ENCODE measurements around the gene KCNIP3. TPM values are rescaled to one million over a fixed set of nuclear protein-coding genes. Genes with fewer than 3 reads are reported as not detected.

The KCNIP3 gene
- total and polyA plus RNA-seq, 4 experiments from 2014 or later = not detected

DNA sequence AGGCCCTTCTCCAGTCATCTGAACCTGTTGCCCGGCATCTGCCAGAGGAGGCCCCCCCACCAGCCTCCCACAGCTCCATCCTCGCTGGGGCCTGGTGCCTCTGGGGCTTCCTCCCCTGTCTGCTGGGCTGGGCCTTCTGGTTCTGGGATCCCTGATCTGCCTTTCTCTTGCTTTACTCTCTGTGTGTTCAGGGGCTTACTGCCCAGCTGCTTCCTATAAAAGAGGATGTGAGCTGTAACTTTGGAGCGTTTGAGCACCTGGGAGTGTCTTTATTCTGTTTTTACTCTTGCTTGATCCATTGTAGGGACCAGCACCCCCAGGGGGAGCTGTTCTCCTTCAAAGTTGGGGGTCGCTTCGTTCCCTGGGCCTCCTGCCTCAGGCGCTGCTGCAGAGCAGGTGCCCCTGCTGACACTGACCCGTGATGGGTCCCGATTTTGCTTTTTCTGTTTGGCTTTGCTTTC lies 82.3 kb downstream of the KCNIP3 start:
- peak overlapping the region in 2 of 7 donors; percentile 11 to 57 for H3K27ac Mint-ChIP-seq
- intact Hi-C loops (cut with micrococcal nuclease) = no loop called here
- H3K9me3 Mint-ChIP-seq = no peaks in the 10 kb centered on the region
- H3K4me3 Mint-ChIP-seq = no peak overlapping the region
- H3K27me3 ChIP-seq (ENCODE audit: insufficient read depth, low read length) = no peaks in the 10 kb centered on the region
- H3K36me3 ChIP-seq (ENCODE audit: insufficient read depth, low read length) = no peaks in the 10 kb centered on the region
- no peak overlapping the region for H3K4me3 ChIP-seq (ENCODE audit: low read length in 2 of 2)
- no peaks in the 10 kb centered on the region for H3K9me3 ChIP-seq (ENCODE audit: control insufficient read depth in 1 of 2, low read length in 2 of 2)
- H3K4me1 Mint-ChIP-seq = peaks cover 0 to 6% (median 1%) of the 10 kb centered on the region in 4 donors
- no peaks in the 10 kb centered on the region for H3K4me1 ChIP-seq (ENCODE audit: insufficient read depth, low read length)
- POLR2A ChIA-PET (ENCODE audit: partially characterized antibody) = no interaction called here
- DNase-seq = no peak
- CTCF ChIA-PET (ENCODE audit: partially characterized antibody) = interaction anchor here (0.6 to 1.3 kb wide), 3 partner anchors 9 to 301 kb away, joined by 3 read pairs; no protein-coding TSS in a partner anchor
- no peaks in the 10 kb centered on the region for H3K36me3 Mint-ChIP-seq
- no peak overlapping the region for H3K27ac ChIP-seq (ENCODE audit: low read depth, low read length)
- peaks cover 3 to 18% of the 10 kb centered on the region in 2 donors for H3K27me3 Mint-ChIP-seq

DNA sequence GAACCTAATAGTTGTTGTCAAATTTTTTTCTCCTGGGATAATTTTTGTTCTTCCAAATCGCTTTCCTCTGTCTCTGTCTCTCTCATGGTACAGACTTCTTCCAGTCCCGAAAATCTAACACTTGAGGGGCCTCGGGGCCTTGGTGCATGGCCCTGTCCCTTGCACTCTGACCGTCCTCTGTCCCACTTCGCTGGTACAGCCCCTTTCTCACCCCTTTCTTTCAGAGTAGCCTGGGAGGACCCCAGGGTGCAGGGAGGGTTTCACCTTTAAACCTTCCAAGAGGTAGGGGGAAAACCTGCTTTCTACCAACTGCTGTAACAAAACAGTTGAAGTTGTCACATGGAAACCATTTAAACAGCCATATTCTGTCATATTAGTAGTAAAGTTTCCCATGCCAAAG lies 83.1 kb downstream of the KCNIP3 start:
- Histone ChIP-seq H3K4me1 (ENCODE audit: insufficient read depth, low read length) (no peaks in the 10 kb centered on the region), H3K36me3 (ENCODE audit: insufficient read depth, low read length) (no peaks in the 10 kb centered on the region), H3K4me3 (ENCODE audit: low read length in 2 of 2) (no peak overlapping the region), H3K27me3 (ENCODE audit: insufficient read depth, low read length) (no peaks in the 10 kb centered on the region), H3K27ac (ENCODE audit: low read depth, low read length) (no peak overlapping the region), H3K9me3 (ENCODE audit: control insufficient read depth in 1 of 2, low read length in 2 of 2) (no peaks in the 10 kb centered on the region)
- no peaks in the 10 kb centered on the region for H3K36me3 Mint-ChIP-seq
- CTCF ChIA-PET (ENCODE audit: partially characterized antibody) = interaction anchor here (1.0 to 1.3 kb wide), 3 partner anchors 8 to 23 kb away, joined by 3 read pairs; no protein-coding TSS in a partner anchor
- intact Hi-C loops (cut with micrococcal nuclease) = no loop called here
- peaks cover 0 to 2% (median under 1%) of the 10 kb centered on the region in 4 donors for H3K4me1 Mint-ChIP-seq
- POLR2A ChIA-PET (ENCODE audit: partially characterized antibody) = no interaction called here
- peak overlapping the region in 1 of 8 donors; percentile 33 for H3K4me3 Mint-ChIP-seq
- no peak overlapping the region for H3K27ac Mint-ChIP-seq
- no peaks in the 10 kb centered on the region for H3K9me3 Mint-ChIP-seq
- DNase-seq = no peak
- H3K27me3 Mint-ChIP-seq = peaks cover 3 to 15% of the 10 kb centered on the region in 2 donors

DNA sequence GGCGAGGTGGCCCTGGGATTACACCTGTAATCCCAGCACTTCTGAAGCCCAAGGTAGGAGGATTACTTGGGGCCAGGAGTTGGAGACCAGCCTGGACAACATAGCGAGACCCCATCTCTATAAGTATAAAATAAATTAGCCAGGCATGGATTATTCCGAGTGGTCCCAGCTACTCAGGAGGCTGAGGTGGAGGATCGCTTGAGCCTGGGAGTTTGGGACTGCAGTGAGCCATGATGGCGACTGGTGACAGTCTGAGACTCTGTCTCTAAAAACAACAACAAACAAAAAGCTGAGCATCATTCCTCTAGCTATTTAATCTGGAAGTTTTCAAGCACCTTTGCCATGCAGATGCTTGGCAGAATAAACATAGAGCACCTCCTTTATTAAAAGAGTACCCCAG lies 83.6 kb downstream of the KCNIP3 start:
- H3K4me1 ChIP-seq (ENCODE audit: insufficient read depth, low read length) = no peaks in the 10 kb centered on the region
- Mint-ChIP-seq H3K4me1 (peaks cover 0 to 2% (median 0%) of the 10 kb centered on the region in 4 donors), H3K27ac (no peak overlapping the region), H3K36me3 (no peaks in the 10 kb centered on the region), H3K4me3 (no peak overlapping the region), H3K9me3 (no peaks in the 10 kb centered on the region), H3K27me3 (peaks cover 3 to 14% of the 10 kb centered on the region in 2 donors)
- ChIA-PET POLR2A (ENCODE audit: partially characterized antibody) (no interaction called here), CTCF (ENCODE audit: partially characterized antibody) (interaction anchor here (1.0 kb wide), 1 partner anchor 13 kb away, joined by 3 read pairs; no protein-coding TSS in a partner anchor)
- intact Hi-C loops (cut with micrococcal nuclease) = no loop called here
- no peak overlapping the region for H3K4me3 ChIP-seq (ENCODE audit: low read length in 2 of 2)
- no peak overlapping the region for H3K27ac ChIP-seq (ENCODE audit: low read depth, low read length)
- no peaks in the 10 kb centered on the region for H3K9me3 ChIP-seq (ENCODE audit: control insufficient read depth in 1 of 2, low read length in 2 of 2)
- H3K36me3 ChIP-seq (ENCODE audit: insufficient read depth, low read length) = no peaks in the 10 kb centered on the region
- no peaks in the 10 kb centered on the region for H3K27me3 ChIP-seq (ENCODE audit: insufficient read depth, low read length)
- DNase-seq = no peak

DNA sequence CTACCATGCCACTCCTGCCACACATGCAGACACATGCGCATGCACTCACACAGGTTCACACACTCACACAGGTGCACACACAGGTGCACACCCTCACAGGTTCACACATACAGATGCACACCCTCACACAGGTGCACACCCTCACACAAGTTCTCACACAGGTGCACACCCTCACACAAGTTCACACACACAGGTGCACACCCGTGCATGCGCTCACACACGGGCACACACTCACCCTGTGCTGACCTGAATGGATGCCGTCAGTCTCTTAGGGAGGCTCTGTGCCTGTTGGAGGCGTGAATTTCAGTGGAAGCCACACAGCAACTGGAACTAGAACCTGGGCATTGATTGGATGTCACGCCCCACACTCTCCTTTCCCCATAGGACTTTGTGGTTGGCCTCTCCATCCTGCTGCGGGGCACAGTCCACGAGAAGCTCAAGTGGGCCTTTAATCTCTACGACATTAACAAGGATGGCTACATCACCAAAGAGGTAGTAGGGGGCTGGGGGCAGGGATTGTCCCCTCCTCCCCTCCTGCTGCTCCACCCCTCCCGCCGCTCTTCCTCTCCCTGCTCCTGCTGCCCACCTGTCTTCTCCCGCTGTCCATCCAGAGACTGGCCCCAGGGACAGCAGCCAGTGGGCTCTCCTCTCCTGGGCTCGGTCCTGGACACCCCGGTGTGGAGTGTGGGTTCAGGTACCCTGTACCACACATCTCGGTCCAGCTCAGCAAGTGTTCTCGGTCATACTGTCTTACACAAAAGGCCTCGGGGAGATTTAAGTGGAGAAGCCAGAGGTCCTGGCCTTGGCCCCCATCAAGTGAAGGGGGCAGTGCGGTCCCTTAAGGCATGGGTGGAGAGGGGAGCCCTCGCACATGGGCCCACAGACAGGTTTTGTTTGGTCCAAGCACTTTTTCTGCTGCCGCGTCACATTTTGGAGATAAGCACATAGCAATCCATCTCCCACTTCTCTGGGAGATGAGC lies 84.4 kb downstream of the KCNIP3 start:
- H3K36me3 Mint-ChIP-seq = no peaks in the 10 kb centered on the region
- H3K27me3 Mint-ChIP-seq = peaks cover 5 to 13% of the 10 kb centered on the region in 2 donors
- H3K4me3 ChIP-seq (ENCODE audit: low read length in 2 of 2) = no peak overlapping the region
- H3K27me3 ChIP-seq (ENCODE audit: insufficient read depth, low read length) = no peaks in the 10 kb centered on the region
- H3K9me3 Mint-ChIP-seq = no peaks in the 10 kb centered on the region
- H3K9me3 ChIP-seq (ENCODE audit: control insufficient read depth in 1 of 2, low read length in 2 of 2) = no peaks in the 10 kb centered on the region
- no peak overlapping the region for H3K27ac Mint-ChIP-seq
- no peaks in the 10 kb centered on the region for H3K4me1 Mint-ChIP-seq
- H3K4me3 Mint-ChIP-seq = no peak overlapping the region
- H3K4me1 ChIP-seq (ENCODE audit: insufficient read depth, low read length) = no peaks in the 10 kb centered on the region
- CTCF ChIA-PET (ENCODE audit: partially characterized antibody) = interaction anchor here (1.0 kb wide), 1 partner anchor 13 kb away, joined by 3 read pairs; no protein-coding TSS in a partner anchor
- POLR2A ChIA-PET (ENCODE audit: partially characterized antibody) = no interaction called here
- intact Hi-C loops (cut with micrococcal nuclease) = no loop called here
- H3K36me3 ChIP-seq (ENCODE audit: insufficient read depth, low read length) = no peaks in the 10 kb centered on the region
- H3K27ac ChIP-seq (ENCODE audit: low read depth, low read length) = no peak overlapping the region
- DNase-seq = no peak

DNA sequence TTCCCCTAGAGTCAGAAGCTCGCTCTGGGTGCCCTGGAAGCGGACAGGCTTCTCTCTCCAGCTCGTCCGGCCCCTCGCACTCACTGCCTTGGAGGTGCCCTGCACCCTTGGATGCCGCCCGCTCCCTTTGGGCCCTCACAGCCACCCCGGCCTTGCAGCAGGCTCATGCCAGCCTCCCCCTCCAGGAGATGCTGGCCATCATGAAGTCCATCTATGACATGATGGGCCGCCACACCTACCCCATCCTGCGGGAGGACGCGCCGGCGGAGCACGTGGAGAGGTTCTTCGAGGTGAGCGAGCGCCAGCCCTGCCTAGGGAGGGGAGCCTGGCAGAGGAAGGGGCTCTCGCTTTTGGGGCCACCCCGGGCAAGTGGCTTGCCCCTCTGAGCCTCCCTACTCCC lies 85.0 kb downstream of the KCNIP3 start:
- Histone ChIP-seq H3K4me1 (ENCODE audit: insufficient read depth, low read length) (no peaks in the 10 kb centered on the region), H3K36me3 (ENCODE audit: insufficient read depth, low read length) (no peaks in the 10 kb centered on the region), H3K9me3 (ENCODE audit: control insufficient read depth in 1 of 2, low read length in 2 of 2) (no peaks in the 10 kb centered on the region), H3K27ac (ENCODE audit: low read depth, low read length) (no peak overlapping the region), H3K4me3 (ENCODE audit: low read length in 2 of 2) (no peak overlapping the region), H3K27me3 (ENCODE audit: insufficient read depth, low read length) (no peaks in the 10 kb centered on the region)
- no peaks in the 10 kb centered on the region for H3K36me3 Mint-ChIP-seq
- H3K4me1 Mint-ChIP-seq = no peaks in the 10 kb centered on the region
- no peak overlapping the region for H3K27ac Mint-ChIP-seq
- H3K27me3 Mint-ChIP-seq = peaks cover 5 to 8% of the 10 kb centered on the region in 2 donors
- intact Hi-C loops (cut with micrococcal nuclease) = no loop called here
- DNase-seq = no peak
- ChIA-PET POLR2A (ENCODE audit: partially characterized antibody) (no interaction called here), CTCF (ENCODE audit: partially characterized antibody) (no interaction called here)
- no peak overlapping the region for H3K4me3 Mint-ChIP-seq
- H3K9me3 Mint-ChIP-seq = no peaks in the 10 kb centered on the region

DNA sequence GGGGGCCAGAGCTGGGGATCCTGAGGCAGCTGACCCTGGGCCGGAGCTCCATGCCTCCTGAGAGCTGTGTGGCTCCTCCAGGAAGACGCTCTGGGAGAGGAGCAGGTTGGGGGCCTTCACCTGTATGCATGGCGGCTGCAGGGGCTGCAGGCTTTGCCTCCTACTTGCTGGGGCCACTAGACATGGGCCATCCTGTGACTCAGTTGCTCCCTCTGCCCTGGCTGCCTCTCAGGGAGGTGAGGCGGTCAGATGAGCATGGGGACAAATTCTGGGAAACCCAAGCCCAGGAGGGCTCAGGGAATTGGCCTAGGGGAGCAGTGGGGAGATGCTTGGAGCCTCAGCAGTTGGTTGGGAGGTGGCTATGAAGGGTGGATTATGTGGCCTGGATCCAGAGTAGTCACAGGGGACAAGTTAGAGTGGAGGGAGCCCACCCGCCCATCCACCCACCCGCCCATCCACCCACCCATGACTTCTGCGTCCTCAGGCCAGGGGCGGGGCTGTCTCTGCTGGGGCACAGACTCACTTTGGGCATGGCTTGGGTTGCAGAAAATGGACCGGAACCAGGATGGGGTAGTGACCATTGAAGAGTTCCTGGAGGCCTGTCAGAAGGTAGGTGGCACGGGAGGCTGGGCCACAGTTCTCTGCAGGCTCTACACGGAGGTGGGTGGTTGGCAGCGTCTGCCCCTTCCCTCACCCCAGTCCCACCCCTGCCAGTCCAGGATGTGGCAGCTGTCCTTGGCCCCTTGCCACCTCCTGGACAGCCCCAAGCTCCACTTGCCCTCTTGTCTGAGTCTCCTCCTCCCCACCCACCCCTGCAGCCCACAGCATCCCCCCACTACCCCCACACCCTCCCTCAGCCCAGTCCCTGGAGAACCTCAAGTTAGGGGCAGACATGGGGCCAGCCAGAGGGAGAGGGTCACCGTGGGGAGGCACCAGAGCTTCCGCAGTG lies 85.8 kb downstream of the KCNIP3 start:
- Histone ChIP-seq H3K9me3 (ENCODE audit: control insufficient read depth in 1 of 2, low read length in 2 of 2) (no peaks in the 10 kb centered on the region), H3K4me3 (ENCODE audit: low read length in 2 of 2) (no peak overlapping the region), H3K27ac (ENCODE audit: low read depth, low read length) (no peak overlapping the region), H3K4me1 (ENCODE audit: insufficient read depth, low read length) (no peaks in the 10 kb centered on the region), H3K27me3 (ENCODE audit: insufficient read depth, low read length) (no peaks in the 10 kb centered on the region), H3K36me3 (ENCODE audit: insufficient read depth, low read length) (no peaks in the 10 kb centered on the region)
- Mint-ChIP-seq H3K36me3 (no peaks in the 10 kb centered on the region), H3K4me1 (no peaks in the 10 kb centered on the region), H3K9me3 (no peaks in the 10 kb centered on the region), H3K27ac (no peak overlapping the region), H3K27me3 (peaks cover 3 to 8% of the 10 kb centered on the region in 2 donors), H3K4me3 (no peak overlapping the region)
- intact Hi-C loops (cut with micrococcal nuclease) = no loop called here
- POLR2A ChIA-PET (ENCODE audit: partially characterized antibody) = no interaction called here
- DNase-seq = no peak
- CTCF ChIA-PET (ENCODE audit: partially characterized antibody) = no interaction called here

DNA sequence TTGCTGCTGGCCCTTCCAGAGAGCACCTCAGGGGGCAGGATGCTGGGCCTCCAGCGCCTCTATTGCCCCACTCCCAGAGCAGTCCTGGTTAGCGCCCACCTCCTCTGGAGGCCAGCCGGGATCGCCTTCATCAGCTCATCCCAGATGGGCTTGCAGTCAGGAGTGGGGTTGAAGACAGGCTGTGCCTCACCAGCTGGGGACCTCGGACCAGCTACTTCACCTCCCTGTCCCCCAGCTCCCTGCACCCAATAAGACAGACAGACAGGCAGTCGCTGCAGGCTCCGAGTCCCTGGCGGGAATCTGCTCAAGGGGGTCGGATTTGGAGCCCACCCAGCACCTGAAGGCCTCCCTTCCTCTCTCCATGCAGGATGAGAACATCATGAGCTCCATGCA lies 86.5 kb downstream of the KCNIP3 start:
- Mint-ChIP-seq H3K27me3 (peaks cover 3 to 8% of the 10 kb centered on the region in 2 donors), H3K4me3 (no peak overlapping the region), H3K36me3 (no peaks in the 10 kb centered on the region), H3K9me3 (no peaks in the 10 kb centered on the region), H3K4me1 (no peaks in the 10 kb centered on the region), H3K27ac (no peak overlapping the region)
- Histone ChIP-seq H3K9me3 (ENCODE audit: control insufficient read depth in 1 of 2, low read length in 2 of 2) (no peaks in the 10 kb centered on the region), H3K36me3 (ENCODE audit: insufficient read depth, low read length) (no peaks in the 10 kb centered on the region), H3K4me1 (ENCODE audit: insufficient read depth, low read length) (no peaks in the 10 kb centered on the region), H3K27ac (ENCODE audit: low read depth, low read length) (no peak overlapping the region), H3K27me3 (ENCODE audit: insufficient read depth, low read length) (no peaks in the 10 kb centered on the region), H3K4me3 (ENCODE audit: low read length in 2 of 2) (no peak overlapping the region)
- POLR2A ChIA-PET (ENCODE audit: partially characterized antibody) = no interaction called here
- no peak for DNase-seq
- CTCF ChIA-PET (ENCODE audit: partially characterized antibody) = no interaction called here
- intact Hi-C loops (cut with micrococcal nuclease) = no loop called here

All from CD4-positive, alpha-beta memory T cell (primary cell).